Measurements from ENCODE around the gene BCKDHA. TPM values are rescaled to one million over a fixed set of nuclear protein-coding genes. Genes with fewer than 3 reads are reported as not detected.

Gene BCKDHA
- total and polyA plus RNA-seq, 9 of the 15 experiments (the other 6 are each of a cell fraction or from before 2014, with no cell fraction given): 4.5 to 52.5 (median 14.1) TPM

DNA sequence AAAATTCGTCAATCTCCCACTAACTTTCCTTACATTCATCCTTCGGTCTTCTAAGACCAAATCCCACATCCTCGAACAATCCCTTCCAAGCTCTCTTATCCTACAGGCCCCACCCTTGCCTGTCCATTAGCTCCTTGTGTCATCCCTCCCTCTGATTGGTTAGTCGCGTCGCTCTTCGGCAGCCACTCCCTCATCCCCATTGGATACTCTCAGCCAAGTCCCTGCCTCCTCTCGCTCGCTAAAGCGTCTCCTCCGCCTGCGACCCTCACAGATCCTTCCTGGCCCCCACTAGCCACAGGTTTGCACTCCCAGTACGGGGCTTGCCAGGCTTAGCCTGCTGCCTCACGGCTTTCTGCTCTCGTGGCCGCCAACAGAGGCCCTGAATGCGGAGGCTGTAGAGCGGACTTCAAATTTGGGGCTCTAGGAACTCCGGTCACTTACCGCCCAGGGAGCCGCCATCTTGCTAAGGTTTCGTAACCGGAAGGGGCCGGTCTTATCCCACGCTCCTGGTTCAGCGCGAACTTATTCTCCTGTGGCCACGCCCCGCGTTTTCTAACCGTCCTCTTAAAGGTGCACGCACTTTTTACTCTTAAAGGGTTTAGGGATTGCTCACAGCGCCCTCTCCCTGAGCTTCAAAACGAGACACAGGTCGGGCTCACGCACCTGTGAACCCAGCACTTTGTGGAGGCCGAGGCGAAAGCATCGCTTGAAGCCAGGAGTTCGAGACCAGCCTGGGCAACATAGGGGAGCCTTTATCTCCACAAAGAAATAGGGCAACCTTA is 42.0 kb downstream of the BCKDHA start, which contains the start of gene DMAC2 (continued):
- TF ChIP-seq NKRF (IDR thresholded peaks at IDR 0.05; ENCODE audit: borderline replicate concordance) (peak; percentile 94; the same call in 1 of the 2 replicates), SMARCC2 (IDR thresholded peaks at IDR 0.05; ENCODE audit: low read depth) (no peak), L3MBTL2 (IDR thresholded peaks at IDR 0.05) (peak; percentile 74; the same call in 1 of the 2 replicates), CHD2 (IDR thresholded peaks at IDR 0.05; ENCODE audit: low read depth, low read length) (peak; percentile 45; the same call in 1 of the 2 replicates), RBM39 (optimal IDR thresholded peaks at IDR 0.05; ENCODE audit: low read depth, low read length) (peak; percentile 51), MCM2 (IDR thresholded peaks at IDR 0.05; ENCODE audit: low read depth) (no peak), POLR2H (tag; IDR thresholded peaks at IDR 0.05; ENCODE audit: low read depth) (peak; percentile 89; the same call in 1 of the 2 replicates), TRIM28 (IDR thresholded peaks at IDR 0.05) (peak; percentile 42; the same call in 1 of the 2 replicates), POLR2G (IDR thresholded peaks at IDR 0.05; ENCODE audit: low read depth, low read length) (peak; percentile 91), GTF2F1 (IDR thresholded peaks at IDR 0.05; ENCODE audit: low read depth, low read length) (peak; percentile 72; the same call in 1 of the 2 replicates), FOXK1 (CRISPR knock-in tag; IDR thresholded peaks at IDR 0.05; ENCODE audit: borderline replicate concordance) (no peak), SRF (CRISPR knock-in tag; IDR thresholded peaks at IDR 0.05) (peak in 1 of 2 experiments; percentile 70; a peak in 2 of 4 replicates), ZFX (CRISPR knock-in tag; IDR thresholded peaks at IDR 0.05) (peak; percentile 59), NCOA4 (IDR thresholded peaks at IDR 0.05; ENCODE audit: partially characterized antibody) (no peak), PKNOX1 (IDR thresholded peaks at IDR 0.05) (peak; percentile 91), FOXP1 (CRISPR knock-in tag; IDR thresholded peaks at IDR 0.05) (peak; percentile 47; the same call in 1 of the 2 replicates)
- TF ChIP-seq, protein P1, sequence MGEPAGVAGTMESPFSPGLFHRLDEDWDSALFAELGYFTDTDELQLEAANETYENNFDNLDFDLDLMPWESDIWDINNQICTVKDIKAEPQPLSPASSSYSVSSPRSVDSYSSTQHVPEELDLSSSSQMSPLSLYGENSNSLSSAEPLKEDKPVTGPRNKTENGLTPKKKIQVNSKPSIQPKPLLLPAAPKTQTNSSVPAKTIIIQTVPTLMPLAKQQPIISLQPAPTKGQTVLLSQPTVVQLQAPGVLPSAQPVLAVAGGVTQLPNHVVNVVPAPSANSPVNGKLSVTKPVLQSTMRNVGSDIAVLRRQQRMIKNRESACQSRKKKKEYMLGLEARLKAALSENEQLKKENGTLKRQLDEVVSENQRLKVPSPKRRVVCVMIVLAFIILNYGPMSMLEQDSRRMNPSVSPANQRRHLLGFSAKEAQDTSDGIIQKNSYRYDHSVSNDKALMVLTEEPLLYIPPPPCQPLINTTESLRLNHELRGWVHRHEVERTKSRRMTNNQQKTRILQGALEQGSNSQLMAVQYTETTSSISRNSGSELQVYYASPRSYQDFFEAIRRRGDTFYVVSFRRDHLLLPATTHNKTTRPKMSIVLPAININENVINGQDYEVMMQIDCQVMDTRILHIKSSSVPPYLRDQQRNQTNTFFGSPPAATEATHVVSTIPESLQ (CRISPR knock-in tag; IDR thresholded peaks at IDR 0.05): 0 out of 2 replicates have a peak, but pooled peaks have one; percentile 21
- TF ChIP-seq, protein P2, sequence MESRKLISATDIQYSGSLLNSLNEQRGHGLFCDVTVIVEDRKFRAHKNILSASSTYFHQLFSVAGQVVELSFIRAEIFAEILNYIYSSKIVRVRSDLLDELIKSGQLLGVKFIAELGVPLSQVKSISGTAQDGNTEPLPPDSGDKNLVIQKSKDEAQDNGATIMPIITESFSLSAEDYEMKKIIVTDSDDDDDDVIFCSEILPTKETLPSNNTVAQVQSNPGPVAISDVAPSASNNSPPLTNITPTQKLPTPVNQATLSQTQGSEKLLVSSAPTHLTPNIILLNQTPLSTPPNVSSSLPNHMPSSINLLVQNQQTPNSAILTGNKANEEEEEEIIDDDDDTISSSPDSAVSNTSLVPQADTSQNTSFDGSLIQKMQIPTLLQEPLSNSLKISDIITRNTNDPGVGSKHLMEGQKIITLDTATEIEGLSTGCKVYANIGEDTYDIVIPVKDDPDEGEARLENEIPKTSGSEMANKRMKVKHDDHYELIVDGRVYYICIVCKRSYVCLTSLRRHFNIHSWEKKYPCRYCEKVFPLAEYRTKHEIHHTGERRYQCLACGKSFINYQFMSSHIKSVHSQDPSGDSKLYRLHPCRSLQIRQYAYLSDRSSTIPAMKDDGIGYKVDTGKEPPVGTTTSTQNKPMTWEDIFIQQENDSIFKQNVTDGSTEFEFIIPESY (CRISPR knock-in tag; IDR thresholded peaks at IDR 0.05): 0 out of 2 replicates have a peak, but pooled peaks have one; percentile 21

Data from K562 (cell line).